Natural killer cell (primary cell): Measurements from ENCODE around the gene SMAD7. TPM values are rescaled to one million over a fixed set of nuclear protein-coding genes. Genes with fewer than 3 reads are reported as not detected.

ENCODE experiments used
- ATAC-seq, 3 donors: fragments of 150-1000 bp in 2 of 3; fragments of 200-7000 bp in 1 of 3; cut with Tn5 transposase; 1 replicate in 1 of 3; 2 replicates in 2 of 3; pipeline ENCODE4 v1.10.0; 2021; ENCODE audit warnings: mild to moderate bottlenecking in 2 of 3, moderate library complexity in 2 of 3
- DNase-seq, 2 donors: peaks; one replicate each; pipeline versions ENCODE4 v3.0.0 to v3.0.0-alpha.2; 2013 to 2021; ENCODE audit warnings: mixed read lengths in 1 of 2
- H3K27ac ChIP-seq: one replicate; pipeline ENCODE4 v1.5.1; 2013; ENCODE audit warnings: mild to moderate bottlenecking, low read length
- H3K27me3 ChIP-seq: one replicate; pipeline ENCODE4 v1.6.1; 2013; ENCODE audit warnings: low read length; ENCODE audit not compliant: control insufficient read depth, insufficient read depth
- H3K36me3 ChIP-seq: one replicate; pipeline ENCODE4 v1.6.1; 2013; ENCODE audit warnings: low read length; ENCODE audit not compliant: control insufficient read depth, insufficient read depth
- H3K4me1 ChIP-seq: one replicate; pipeline ENCODE4 v1.6.1; 2013; ENCODE audit warnings: low read length; ENCODE audit not compliant: control insufficient read depth, insufficient read depth
- H3K4me3 ChIP-seq: one replicate; pipeline ENCODE4 v1.5.1; 2013; ENCODE audit warnings: low read length
- H3K9me3 ChIP-seq: one replicate; pipeline ENCODE4 v1.6.1; 2013; ENCODE audit warnings: low read length; ENCODE audit not compliant: control insufficient read depth, insufficient read depth
- H3K27ac Mint-ChIP-seq, 2 donors: one replicate each; pipeline ENCODE4 v1.8.0; 2022; ENCODE audit warnings: mild to moderate bottlenecking in 2 of 2, mixed read lengths in 2 of 2, moderate library complexity in 1 of 2
- H3K27me3 Mint-ChIP-seq, 2 donors: one replicate each; pipeline ENCODE4 v1.8.0; 2022; ENCODE audit warnings: low read depth in 2 of 2, mixed read lengths in 2 of 2
- H3K36me3 Mint-ChIP-seq: one replicate; pipeline ENCODE4 v1.8.0; 2022; ENCODE audit warnings: mixed read lengths
- H3K4me1 Mint-ChIP-seq, 2 donors: one replicate each; pipeline ENCODE4 v1.8.0; 2022; ENCODE audit warnings: mixed read lengths in 2 of 2
- H3K4me3 Mint-ChIP-seq: one replicate; pipeline ENCODE4 v1.8.0; 2022; ENCODE audit warnings: mild to moderate bottlenecking, moderate library complexity, mixed read lengths
- H3K9me3 Mint-ChIP-seq, 2 donors: one replicate each; pipeline ENCODE4 v1.8.0; 2022; ENCODE audit warnings: mixed read lengths in 2 of 2
- WGBS: methylation state at CpG from one replicate; pipeline ENCODE4 v1.1.7; 2013; ENCODE audit warnings: missing lambda C conversion rate; ENCODE audit not compliant: insufficient coverage; 5-methylcytosine and 5-hydroxymethylcytosine counted together
- intact Hi-C: fragments of 100-400 bp; cut with micrococcal nuclease; formaldehyde crosslinking; loops from one replicate; pipeline ENCODE4 v1.14.2; 2022
- total RNA-seq, 4 donors: library from RNA; stranded (reverse); fragments of 120-200 nt in 1 of 4; gene quantifications; one replicate each; pipeline versions ENCODE4 v1.2.3 to v1.2.4, GENCODE V29; 2013 to 2022
- TF ChIP-seq, protein P1 (sequence below): fragments of 200-600 bp; IDR thresholded peaks from one replicate; pipeline ENCODE4 v1.8.0; 2022; ENCODE audit warnings: antibody characterized with exemption

The SMAD7 gene
- total RNA-seq, 3 donors from 2014 or later (not counting 1 experiment from before 2014, with no cell fraction given) = 127 to 204 (median 182) TPM

DNA sequence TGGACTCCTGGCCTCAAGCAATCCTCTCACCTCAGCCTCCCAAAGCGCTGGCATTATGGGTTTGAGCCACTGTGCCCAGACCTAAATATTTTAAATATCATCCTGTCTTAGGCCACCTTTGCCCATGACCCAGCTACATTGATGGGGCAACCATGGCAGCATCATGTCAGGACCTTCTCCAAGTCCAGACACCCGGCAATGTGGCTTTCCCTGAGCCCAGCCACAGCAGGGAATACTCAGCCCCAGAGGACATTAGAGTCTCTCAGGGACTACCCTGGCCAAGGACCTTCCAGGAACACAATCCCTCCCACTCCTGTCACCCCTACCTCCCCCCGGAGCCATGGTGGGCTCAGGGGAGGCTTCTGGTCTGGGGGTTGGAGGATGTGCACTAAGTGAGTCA lies 72.8 kb downstream of the SMAD7 start:
- H3K27me3 ChIP-seq = no peaks in the 10 kb centered on the region
- no peak for DNase-seq
- H3K4me1 ChIP-seq = peaks cover 4% of the 10 kb centered on the region
- H3K27ac ChIP-seq = no peak overlapping the region
- peaks cover 0 to 3% of the 10 kb centered on the region in 2 donors for H3K27me3 Mint-ChIP-seq
- no peak for ATAC-seq
- TF ChIP-seq, protein P1, sequence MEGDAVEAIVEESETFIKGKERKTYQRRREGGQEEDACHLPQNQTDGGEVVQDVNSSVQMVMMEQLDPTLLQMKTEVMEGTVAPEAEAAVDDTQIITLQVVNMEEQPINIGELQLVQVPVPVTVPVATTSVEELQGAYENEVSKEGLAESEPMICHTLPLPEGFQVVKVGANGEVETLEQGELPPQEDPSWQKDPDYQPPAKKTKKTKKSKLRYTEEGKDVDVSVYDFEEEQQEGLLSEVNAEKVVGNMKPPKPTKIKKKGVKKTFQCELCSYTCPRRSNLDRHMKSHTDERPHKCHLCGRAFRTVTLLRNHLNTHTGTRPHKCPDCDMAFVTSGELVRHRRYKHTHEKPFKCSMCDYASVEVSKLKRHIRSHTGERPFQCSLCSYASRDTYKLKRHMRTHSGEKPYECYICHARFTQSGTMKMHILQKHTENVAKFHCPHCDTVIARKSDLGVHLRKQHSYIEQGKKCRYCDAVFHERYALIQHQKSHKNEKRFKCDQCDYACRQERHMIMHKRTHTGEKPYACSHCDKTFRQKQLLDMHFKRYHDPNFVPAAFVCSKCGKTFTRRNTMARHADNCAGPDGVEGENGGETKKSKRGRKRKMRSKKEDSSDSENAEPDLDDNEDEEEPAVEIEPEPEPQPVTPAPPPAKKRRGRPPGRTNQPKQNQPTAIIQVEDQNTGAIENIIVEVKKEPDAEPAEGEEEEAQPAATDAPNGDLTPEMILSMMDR = no peak
- no peak overlapping the region for H3K4me3 Mint-ChIP-seq
- no peak overlapping the region for H3K4me3 ChIP-seq
- no peaks in the 10 kb centered on the region for H3K9me3 ChIP-seq
- intact Hi-C loops = no loop called here
- no peaks in the 10 kb centered on the region for H3K9me3 Mint-ChIP-seq
- 94% methylated on average over 2 of the region's 3 CpGs for WGBS
- H3K36me3 ChIP-seq = no peaks in the 10 kb centered on the region
- H3K27ac Mint-ChIP-seq = no peak overlapping the region
- H3K4me1 Mint-ChIP-seq = peaks cover 21 to 24% of the 10 kb centered on the region in 2 donors
- no peaks in the 10 kb centered on the region for H3K36me3 Mint-ChIP-seq

DNA sequence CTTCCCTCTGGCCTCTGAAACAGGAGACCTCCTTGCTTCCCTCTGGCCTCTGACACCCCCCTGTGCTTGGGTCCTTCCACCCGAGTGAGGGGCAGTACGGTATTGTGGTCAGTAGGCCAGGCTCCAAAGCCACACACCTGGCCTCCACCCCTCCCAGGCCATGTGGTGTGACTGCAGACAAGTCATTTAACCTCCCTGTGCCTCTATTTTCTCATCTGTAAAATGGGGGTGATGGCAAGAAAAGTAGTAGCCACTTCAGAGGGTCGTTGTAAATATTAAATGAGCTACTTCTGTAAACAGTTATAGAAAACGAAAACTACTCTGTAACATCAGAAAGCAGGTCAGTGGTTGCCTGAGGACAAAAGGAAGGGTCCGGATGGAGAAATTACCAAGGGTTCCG lies 74.2 kb downstream of the SMAD7 start:
- Histone ChIP-seq H3K36me3 (no peaks in the 10 kb centered on the region), H3K9me3 (no peaks in the 10 kb centered on the region), H3K4me1 (peaks cover 10% of the 10 kb centered on the region), H3K27me3 (no peaks in the 10 kb centered on the region), H3K4me3 (no peak overlapping the region), H3K27ac (no peak overlapping the region)
- WGBS = 92% methylated on average over 6 of the region's 6 CpGs
- no peaks in the 10 kb centered on the region for H3K9me3 Mint-ChIP-seq
- intact Hi-C loops = no loop called here
- no peaks in the 10 kb centered on the region for H3K36me3 Mint-ChIP-seq
- H3K27me3 Mint-ChIP-seq = peaks cover 0 to 3% of the 10 kb centered on the region in 2 donors
- no peak overlapping the region for H3K27ac Mint-ChIP-seq
- no peak for DNase-seq
- peaks cover 27 to 29% of the 10 kb centered on the region in 2 donors for H3K4me1 Mint-ChIP-seq
- H3K4me3 Mint-ChIP-seq = no peak overlapping the region
- ATAC-seq = no peak
- TF ChIP-seq, protein P1 = no peak

DNA sequence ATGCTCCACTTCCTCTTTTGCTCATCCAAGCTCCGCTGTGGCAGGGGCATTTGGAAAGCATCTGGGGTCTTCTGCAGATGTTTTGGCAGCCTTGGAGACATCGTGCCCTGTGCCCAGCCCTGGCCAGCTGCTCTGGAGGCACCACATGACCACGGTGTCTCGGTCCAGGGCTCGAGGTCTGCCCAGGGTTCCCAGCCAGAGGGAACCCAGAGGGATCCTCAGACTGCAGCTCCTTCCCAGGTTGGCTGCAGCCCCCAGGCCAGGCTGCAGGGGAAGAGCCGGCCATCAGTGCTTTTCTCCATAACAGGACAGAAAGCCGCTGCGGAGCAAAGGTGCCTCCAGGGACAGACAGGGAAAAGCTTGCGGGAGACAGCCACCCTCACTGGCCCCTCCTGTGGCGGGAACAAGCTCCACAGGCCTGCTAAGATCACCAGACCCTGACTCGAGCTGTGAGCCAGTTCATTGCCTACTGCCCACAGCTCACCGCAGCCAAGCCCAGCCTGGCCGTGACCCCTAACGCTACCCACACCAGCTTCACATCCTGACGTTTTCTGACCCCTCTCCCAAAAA lies 74.7 kb downstream of the SMAD7 start:
- no peak overlapping the region for H3K4me3 ChIP-seq
- intact Hi-C loops = no loop called here
- peaks cover 15% of the 10 kb centered on the region for H3K4me1 ChIP-seq
- peaks cover 31 to 32% of the 10 kb centered on the region in 2 donors for H3K4me1 Mint-ChIP-seq
- H3K36me3 Mint-ChIP-seq = no peaks in the 10 kb centered on the region
- H3K9me3 ChIP-seq = no peaks in the 10 kb centered on the region
- no peaks in the 10 kb centered on the region for H3K9me3 Mint-ChIP-seq
- H3K4me3 Mint-ChIP-seq = no peak overlapping the region
- ATAC-seq (no peak), DNase-seq (no peak)
- 79% methylated on average over 15 of the region's 15 CpGs for WGBS
- no peaks in the 10 kb centered on the region for H3K27me3 ChIP-seq
- TF ChIP-seq, protein P1 = no peak
- H3K27me3 Mint-ChIP-seq = peaks cover 0 to 3% of the 10 kb centered on the region in 2 donors
- no peaks in the 10 kb centered on the region for H3K36me3 ChIP-seq
- H3K27ac Mint-ChIP-seq = no peak overlapping the region
- H3K27ac ChIP-seq = no peak overlapping the region
